Naive B cell (primary cell): ENCODE measurements around the gene ENDOV. TPM values are rescaled to one million over a fixed set of nuclear protein-coding genes. Genes with fewer than 3 reads are reported as not detected.

Experiments
- ATAC-seq, 2 donors: fragments of 150-1000 bp; cut with Tn5 transposase; 2 replicates each; pipeline ENCODE4 v1.10.0; 2021; ENCODE audit warnings: low read depth in 2 of 2, mild to moderate bottlenecking in 2 of 2, moderate library complexity in 2 of 2
- DNase-seq: peaks from one replicate; pipeline ENCODE4 v3.0.0; 2022
- H3K27ac Mint-ChIP-seq, 6 donors: one replicate each; pipeline ENCODE4 v1.8.0; 2020 to 2022; ENCODE audit warnings: mild to moderate bottlenecking in 6 of 6, mixed read lengths in 6 of 6, moderate library complexity in 5 of 6, inconsistent platforms in 2 of 6
- H3K27me3 Mint-ChIP-seq, 3 donors: one replicate each; pipeline ENCODE4 v1.8.0; 2021 to 2022; ENCODE audit warnings: mixed read lengths in 3 of 3, mild to moderate bottlenecking in 1 of 3
- H3K36me3 Mint-ChIP-seq, 2 donors: one replicate each; pipeline ENCODE4 v1.8.0; 2020 to 2022; ENCODE audit warnings: mixed read lengths in 2 of 2, inconsistent platforms in 1 of 2, mild to moderate bottlenecking in 1 of 2
- H3K4me1 Mint-ChIP-seq, 3 donors: one replicate each; pipeline ENCODE4 v1.8.0; 2020 to 2022; ENCODE audit warnings: mixed read lengths in 3 of 3, inconsistent platforms in 1 of 3, mild to moderate bottlenecking in 1 of 3, moderate library complexity in 1 of 3
- H3K4me3 Mint-ChIP-seq, 8 donors: one replicate each; pipeline ENCODE4 v1.8.0; 2020 to 2022; ENCODE audit warnings: mild to moderate bottlenecking in 8 of 8, mixed read lengths in 8 of 8, moderate library complexity in 8 of 8, inconsistent platforms in 2 of 8
- H3K9me3 Mint-ChIP-seq, 7 donors: one replicate each; pipeline ENCODE4 v1.8.0; 2020 to 2022; ENCODE audit warnings: mixed read lengths in 7 of 7, mild to moderate bottlenecking in 5 of 7, inconsistent platforms in 2 of 7, moderate library complexity in 1 of 7
- polyA plus RNA-seq, 6 donors: library from polyadenylated mRNA; unstranded; fragments of 300-500 nt; fragmentation: Illumina TruSeq; gene quantifications; one replicate each; pipeline ENCODE4 v1.2.3, GENCODE V29; 2021; ENCODE audit warnings: low read depth in 6 of 6

Gene ENDOV
- polyA plus RNA-seq, 6 donors from 2014 or later, result 16.4 to 35.2 (median 20.7) TPM

DNA sequence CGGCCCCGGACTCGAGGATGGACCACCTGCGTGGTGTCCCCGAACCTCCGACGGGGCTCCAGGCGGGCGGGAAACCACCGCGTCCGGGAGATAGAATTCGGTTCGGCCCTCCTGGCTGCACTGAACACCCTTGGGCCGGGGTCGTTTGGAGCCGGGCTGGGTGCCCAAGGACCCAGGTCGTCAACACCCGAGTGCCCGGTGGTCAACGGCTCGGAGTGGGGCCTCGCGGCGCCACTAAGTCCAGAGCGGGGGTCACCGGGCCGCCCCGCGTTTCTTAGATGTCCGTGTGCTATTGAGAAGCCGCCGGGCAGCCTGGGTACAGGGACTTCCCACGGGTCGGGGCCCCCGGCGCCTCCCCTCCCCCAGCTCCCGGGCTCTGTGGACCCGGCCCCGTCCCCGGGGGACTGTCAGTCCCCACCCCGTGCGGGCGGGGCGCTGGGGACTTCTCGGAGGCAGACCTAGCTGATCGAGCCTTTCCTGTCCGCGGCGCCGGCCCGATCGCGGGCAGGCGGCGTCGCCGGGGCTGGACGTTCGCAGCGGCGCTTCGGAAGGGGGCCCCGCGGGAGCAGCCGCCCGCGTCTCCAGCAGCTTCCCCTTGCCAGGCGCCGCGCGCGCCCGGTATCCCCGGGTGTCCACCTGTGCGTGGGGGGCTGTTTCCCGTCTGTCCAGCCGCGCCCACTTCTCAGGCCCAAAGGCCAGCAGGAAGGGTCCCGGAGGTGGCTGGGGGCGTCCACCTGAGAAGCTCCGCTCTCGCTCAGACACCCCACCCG is 62.1 kb downstream of the ENDOV start:
- peak overlapping the region in 5 of 8 donors; percentile 19 to 79 (median 61) for H3K4me3 Mint-ChIP-seq
- ATAC-seq (peak; percentile 29 to 47), DNase-seq (no peak)
- no peaks in the 10 kb centered on the region for H3K36me3 Mint-ChIP-seq
- H3K27ac Mint-ChIP-seq, result no peak overlapping the region
- H3K9me3 Mint-ChIP-seq, result peaks cover 0 to 2% (median 0%) of the 10 kb centered on the region in 7 donors
- peaks cover 18 to 32% (median 20%) of the 10 kb centered on the region in 3 donors for H3K4me1 Mint-ChIP-seq
- H3K27me3 Mint-ChIP-seq, result peaks cover 40 to 72% (median 68%) of the 10 kb centered on the region in 3 donors

DNA sequence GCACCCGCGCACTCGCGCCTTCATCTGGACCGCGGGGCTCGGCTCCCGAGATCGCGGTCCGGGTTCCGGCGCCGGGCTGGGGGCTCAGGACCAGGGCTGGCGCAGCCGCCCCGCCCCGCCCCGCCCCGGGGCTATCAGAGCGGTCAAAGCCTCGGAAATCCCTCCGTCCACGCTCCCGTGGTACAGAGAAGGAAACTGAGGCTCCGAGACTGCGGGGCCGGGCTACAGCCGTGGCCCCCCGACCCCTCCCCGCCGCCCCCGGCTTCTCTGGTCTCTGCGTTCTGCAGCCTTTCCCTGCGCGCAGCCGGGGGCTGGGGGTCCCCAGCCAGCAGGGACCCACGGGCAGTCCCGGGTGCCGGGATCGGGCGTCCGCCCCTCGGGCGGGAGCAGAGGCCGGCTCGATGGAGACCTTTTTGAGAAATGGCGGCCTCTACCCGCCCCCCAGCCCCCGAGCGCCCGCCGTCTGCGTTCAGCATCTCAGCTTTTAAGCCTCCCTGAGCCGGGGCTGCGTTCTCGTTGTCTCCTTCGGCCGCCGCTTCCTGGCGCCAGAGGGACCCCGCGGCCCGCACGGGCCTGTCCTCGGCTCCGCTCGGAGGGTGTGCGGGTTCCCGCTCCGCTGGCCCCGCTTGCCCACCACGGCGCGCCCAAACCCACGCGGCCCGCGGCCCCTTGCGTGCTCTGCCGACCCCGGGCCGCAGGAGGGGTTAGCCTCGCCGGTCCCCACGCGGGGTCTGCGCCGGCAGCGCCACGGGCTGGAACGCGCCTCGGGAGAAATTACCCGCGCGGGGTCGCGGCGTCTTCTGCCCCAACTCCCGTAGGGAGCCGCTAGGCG is 62.9 kb downstream of the ENDOV start:
- peaks cover 15 to 28% (median 20%) of the 10 kb centered on the region in 3 donors for H3K4me1 Mint-ChIP-seq
- peaks cover 44 to 72% (median 68%) of the 10 kb centered on the region in 3 donors for H3K27me3 Mint-ChIP-seq
- ATAC-seq, result peak; percentile 31 to 40
- H3K36me3 Mint-ChIP-seq, result no peaks in the 10 kb centered on the region
- H3K4me3 Mint-ChIP-seq, result peak overlapping the region in 1 of 8 donors; percentile 79
- H3K27ac Mint-ChIP-seq, result no peak overlapping the region
- peaks cover 0 to 2% (median 0%) of the 10 kb centered on the region in 7 donors for H3K9me3 Mint-ChIP-seq
- no peak for DNase-seq

DNA sequence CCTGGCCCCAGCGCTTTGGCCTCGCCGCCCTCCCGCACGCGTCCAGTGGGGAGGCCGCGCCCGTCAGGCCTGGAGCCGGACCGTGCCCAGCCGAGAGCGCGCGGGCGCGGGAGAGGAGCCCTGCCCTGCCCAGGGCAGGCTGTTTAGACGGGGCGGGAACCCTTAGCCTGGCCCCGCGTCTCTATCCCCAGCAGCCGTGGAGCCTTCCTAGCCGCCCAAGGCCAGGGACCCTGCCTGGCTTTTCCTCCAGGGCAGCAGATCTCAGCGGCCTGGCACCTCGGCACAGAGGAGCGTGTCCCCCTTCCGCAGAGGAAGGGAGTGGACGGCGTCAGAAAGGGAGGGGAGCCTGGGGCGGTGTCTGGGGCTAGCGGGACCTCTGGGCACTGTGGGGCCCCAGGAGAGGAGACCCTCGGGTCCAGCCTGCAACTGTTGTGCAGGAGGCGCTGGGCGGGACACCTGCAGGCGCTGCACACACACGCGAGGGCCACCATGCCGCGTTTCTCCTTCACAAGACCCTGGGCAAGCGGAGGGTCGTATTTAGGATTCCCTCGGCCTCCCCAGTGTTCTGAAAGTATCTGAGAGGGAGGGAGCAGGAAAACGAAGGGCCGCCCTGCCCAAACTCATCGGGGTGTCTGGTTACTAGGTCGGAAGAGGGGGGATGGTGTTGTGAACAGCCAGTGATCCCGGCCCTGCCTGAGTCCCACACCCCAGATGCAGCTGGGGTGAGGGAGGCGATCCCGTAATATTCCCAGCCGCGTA is 63.7 kb downstream of the ENDOV start:
- H3K36me3 Mint-ChIP-seq, result no peaks in the 10 kb centered on the region
- H3K27me3 Mint-ChIP-seq, result peaks cover 42 to 68% (median 67%) of the 10 kb centered on the region in 3 donors
- peaks cover 15 to 28% (median 20%) of the 10 kb centered on the region in 3 donors for H3K4me1 Mint-ChIP-seq
- no peak overlapping the region for H3K27ac Mint-ChIP-seq
- ATAC-seq (no peak), DNase-seq (no peak)
- peak overlapping the region in 7 of 8 donors; percentile 52 to 75 (median 70) for H3K4me3 Mint-ChIP-seq
- H3K9me3 Mint-ChIP-seq, result peaks cover 0 to 2% (median 0%) of the 10 kb centered on the region in 7 donors

DNA sequence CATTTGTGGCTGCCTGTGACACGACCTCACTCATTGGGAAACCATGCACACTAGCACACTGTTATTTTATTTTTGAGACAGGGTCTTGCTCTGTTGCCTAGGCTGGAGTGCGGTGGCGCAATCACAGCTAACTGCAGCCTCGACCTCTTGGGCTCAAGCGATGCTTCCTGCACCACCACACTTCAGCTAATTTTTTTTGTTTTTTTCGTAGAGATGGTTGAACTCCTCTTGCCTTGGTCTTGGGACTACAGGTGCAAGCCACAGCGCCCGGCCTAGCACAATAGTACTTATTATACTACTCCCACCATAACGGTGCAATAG is 64.2 kb downstream of the ENDOV start:
- DNase-seq, result no peak
- Mint-ChIP-seq H3K4me3 (peak overlapping the region in 6 of 8 donors; percentile 55 to 75 (median 71)), H3K9me3 (peaks cover 0 to 2% (median 0%) of the 10 kb centered on the region in 7 donors), H3K36me3 (no peaks in the 10 kb centered on the region), H3K27ac (peak overlapping the region in 1 of 6 donors; percentile 47), H3K4me1 (peaks cover 14 to 25% (median 17%) of the 10 kb centered on the region in 3 donors), H3K27me3 (peaks cover 42 to 63% (median 62%) of the 10 kb centered on the region in 3 donors)
- ATAC-seq, result no peak

DNA sequence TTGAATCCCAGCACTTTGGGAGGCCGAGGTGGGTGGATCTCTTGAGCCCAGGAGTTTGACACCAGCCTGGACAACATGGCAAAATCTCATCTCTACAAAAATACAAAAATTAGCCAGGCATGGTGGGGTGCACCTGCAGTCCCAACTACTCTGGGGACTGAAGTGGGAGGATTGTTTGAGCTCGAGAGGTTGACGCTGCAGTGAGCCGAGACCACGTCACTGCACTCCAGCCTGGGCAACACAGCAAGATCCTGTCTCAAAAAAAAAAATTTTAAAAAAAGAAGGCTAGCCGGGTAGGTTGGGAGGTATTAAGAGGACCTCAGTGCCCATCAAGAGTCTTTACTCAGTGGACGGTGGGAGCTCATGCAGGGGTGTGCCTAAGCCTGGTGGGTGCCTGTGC is 65.3 kb downstream of the ENDOV start:
- Mint-ChIP-seq H3K27me3 (peaks cover 36 to 54% (median 52%) of the 10 kb centered on the region in 3 donors), H3K4me3 (peak overlapping the region in 2 of 8 donors; percentile 12 to 45), H3K36me3 (no peaks in the 10 kb centered on the region), H3K4me1 (peaks cover 4 to 15% (median 8%) of the 10 kb centered on the region in 3 donors), H3K27ac (no peak overlapping the region), H3K9me3 (peaks cover 0 to 2% (median 0%) of the 10 kb centered on the region in 7 donors)
- ATAC-seq, result no peak
- no peak for DNase-seq

DNA sequence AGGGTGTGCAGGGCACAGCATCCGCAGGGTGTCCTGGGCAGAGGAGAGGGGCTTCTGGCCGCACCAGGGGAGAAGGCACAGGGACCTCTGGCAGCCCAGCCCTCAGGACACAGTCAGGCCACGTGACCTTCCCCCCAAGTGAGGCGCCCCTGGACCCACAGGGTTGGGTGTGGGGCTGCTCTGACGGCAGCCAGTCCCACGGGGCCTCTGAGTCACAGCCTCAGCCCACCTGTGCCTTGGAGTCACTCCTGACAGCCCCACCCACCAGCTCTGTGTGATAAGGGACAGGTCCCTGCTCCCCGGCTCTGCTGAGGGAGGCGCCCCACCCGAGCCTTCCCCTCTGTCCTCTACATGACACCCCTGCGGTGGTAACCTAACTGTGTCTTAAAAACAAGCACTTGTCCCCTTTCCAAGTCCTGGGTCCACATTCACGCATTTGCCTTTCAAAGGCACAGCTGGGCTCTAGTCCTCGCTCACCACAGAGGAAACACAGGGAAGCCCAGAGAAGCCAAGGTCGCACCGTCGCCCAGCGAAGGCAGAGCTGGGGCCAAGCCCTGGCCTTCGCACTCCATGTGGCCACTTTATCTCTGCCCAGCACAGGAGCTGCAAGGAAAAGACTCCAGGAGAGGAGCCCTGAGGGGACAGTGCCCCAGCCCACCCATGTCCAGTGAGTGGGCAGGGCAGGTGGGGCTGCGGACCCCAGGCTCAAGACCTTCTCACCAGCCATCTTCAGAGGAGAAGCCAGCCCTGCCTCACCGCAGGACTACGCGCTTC is 66.5 kb downstream of the ENDOV start:
- Mint-ChIP-seq H3K27me3 (peaks cover 33 to 59% (median 47%) of the 10 kb centered on the region in 3 donors), H3K36me3 (no peaks in the 10 kb centered on the region), H3K4me3 (peak overlapping the region in 1 of 8 donors; percentile 32), H3K9me3 (peaks cover 0 to 2% (median 0%) of the 10 kb centered on the region in 7 donors), H3K4me1 (peaks cover 5 to 21% (median 9%) of the 10 kb centered on the region in 3 donors), H3K27ac (peak overlapping the region in 1 of 6 donors; percentile 34)
- ATAC-seq (no peak), DNase-seq (no peak)

DNA sequence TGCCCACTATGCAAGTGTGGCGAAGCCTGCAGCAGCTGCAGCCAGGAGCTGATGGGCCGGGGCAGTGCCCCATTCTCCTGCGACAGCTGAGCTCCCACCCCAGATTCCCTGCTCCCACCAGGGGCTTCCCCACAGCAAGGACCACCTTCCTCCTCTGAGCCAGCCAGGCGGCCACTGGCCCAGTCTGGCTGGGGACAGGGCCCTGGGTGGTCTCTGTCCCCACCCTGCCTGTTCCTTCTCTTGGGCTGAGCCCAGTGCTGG is 67.0 kb downstream of the ENDOV start:
- H3K36me3 Mint-ChIP-seq, result no peaks in the 10 kb centered on the region
- no peak for DNase-seq
- peaks cover 5 to 21% (median 9%) of the 10 kb centered on the region in 3 donors for H3K4me1 Mint-ChIP-seq
- ATAC-seq, result no peak
- H3K9me3 Mint-ChIP-seq, result peaks cover 0 to 2% (median 0%) of the 10 kb centered on the region in 7 donors
- H3K27ac Mint-ChIP-seq, result no peak overlapping the region
- H3K4me3 Mint-ChIP-seq, result no peak overlapping the region
- H3K27me3 Mint-ChIP-seq, result peaks cover 36 to 62% (median 47%) of the 10 kb centered on the region in 3 donors

DNA sequence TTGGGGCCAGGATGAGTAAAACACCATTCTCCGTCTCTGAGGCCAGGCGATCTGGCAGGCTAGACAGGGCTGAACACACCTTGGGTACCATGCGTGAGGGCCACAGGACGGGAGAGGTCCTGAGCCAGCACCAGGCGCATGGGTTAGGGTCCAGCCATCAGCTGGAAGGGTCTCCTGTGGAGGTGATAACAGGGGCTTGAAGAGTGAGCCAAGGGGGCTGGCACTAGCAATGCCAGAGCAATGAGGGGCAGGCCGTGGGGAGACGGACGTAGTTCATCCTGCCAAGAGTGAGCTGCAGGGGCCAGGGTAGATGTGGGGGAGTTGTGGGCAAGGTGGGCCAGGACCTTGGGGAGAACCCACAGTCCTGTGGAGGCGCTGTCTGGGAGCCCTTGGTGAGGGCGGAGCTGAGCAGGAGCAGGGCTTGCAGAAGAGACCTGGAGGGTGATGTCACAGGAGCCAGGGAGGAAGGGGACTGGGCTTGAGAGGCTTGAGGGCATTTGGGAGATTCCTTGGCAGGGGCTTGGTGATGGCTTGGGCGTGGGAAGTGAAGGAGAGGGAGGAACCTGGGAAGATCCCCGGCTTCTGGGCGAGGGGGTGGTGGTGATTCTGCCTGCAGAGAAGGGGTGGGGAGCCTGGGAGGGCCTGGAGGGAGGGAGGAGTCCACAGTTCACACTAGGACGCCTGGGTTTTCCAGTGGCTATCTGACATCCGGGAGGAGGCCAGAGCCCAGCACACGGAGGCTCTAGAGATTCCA is 67.8 kb downstream of the ENDOV start:
- peak overlapping the region in 1 of 8 donors; percentile 65 for H3K4me3 Mint-ChIP-seq
- peaks cover 5 to 21% (median 9%) of the 10 kb centered on the region in 3 donors for H3K4me1 Mint-ChIP-seq
- peak overlapping the region in 1 of 6 donors; percentile 33 for H3K27ac Mint-ChIP-seq
- ATAC-seq (no peak), DNase-seq (no peak)
- H3K36me3 Mint-ChIP-seq, result no peaks in the 10 kb centered on the region
- peaks cover 37 to 70% (median 53%) of the 10 kb centered on the region in 3 donors for H3K27me3 Mint-ChIP-seq
- peaks cover 0 to 2% (median 0%) of the 10 kb centered on the region in 7 donors for H3K9me3 Mint-ChIP-seq

DNA sequence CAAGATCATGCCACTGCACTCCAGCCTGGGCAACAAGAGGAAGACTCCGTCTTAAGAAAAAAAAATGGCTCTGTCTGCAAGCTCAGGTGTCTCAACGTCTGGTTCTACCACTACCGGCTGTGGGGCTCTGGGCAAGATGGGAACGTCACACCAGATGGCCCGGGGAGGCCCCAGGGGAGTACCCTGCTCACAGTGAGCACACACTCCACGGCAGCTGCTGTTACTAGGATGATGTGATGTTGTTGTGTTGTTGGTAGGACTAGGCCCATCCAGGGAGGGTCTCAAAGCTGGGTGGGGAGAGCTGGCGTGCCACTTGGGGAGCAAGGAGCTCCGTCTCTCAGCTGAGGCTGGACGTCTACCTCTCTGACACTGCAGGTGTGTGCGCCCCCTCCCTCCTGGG is 70.9 kb downstream of the ENDOV start:
- DNase-seq (peak; percentile 66), ATAC-seq (peak; percentile 94 to 95)
- peaks cover 24 to 55% (median 43%) of the 10 kb centered on the region in 3 donors for H3K27me3 Mint-ChIP-seq
- no peaks in the 10 kb centered on the region for H3K9me3 Mint-ChIP-seq
- no peaks in the 10 kb centered on the region for H3K36me3 Mint-ChIP-seq
- H3K27ac Mint-ChIP-seq, result peak overlapping the region in 5 of 6 donors; percentile 2 to 91 (median 55)
- peak overlapping the region in 1 of 8 donors; percentile 44 for H3K4me3 Mint-ChIP-seq
- peaks cover 4 to 11% (median 5%) of the 10 kb centered on the region in 3 donors for H3K4me1 Mint-ChIP-seq

DNA sequence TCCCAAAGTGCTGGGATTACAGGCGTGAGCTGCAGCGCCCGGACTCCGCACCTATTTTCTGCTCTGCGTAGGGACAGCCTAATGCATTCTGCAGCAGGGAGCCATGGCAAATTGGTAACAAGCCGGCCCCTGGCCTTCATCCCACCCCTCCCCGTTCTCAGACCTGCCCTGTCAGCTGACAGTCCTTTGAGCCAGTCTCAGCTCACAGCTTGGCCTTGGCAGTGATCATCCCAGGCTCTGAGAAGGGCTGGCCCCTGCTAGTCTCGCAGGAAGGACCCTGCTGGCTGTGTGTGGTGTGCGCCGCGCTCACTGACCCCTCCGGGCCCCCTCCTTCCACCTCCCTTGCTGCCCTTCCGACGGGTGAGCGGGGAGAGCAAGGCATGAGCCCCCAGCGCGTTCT is 71.7 kb downstream of the ENDOV start:
- no peak overlapping the region for H3K4me3 Mint-ChIP-seq
- H3K36me3 Mint-ChIP-seq, result no peaks in the 10 kb centered on the region
- peaks cover 4 to 11% (median 5%) of the 10 kb centered on the region in 3 donors for H3K4me1 Mint-ChIP-seq
- peaks cover 24 to 47% (median 35%) of the 10 kb centered on the region in 3 donors for H3K27me3 Mint-ChIP-seq
- no peak for DNase-seq
- no peaks in the 10 kb centered on the region for H3K9me3 Mint-ChIP-seq
- H3K27ac Mint-ChIP-seq, result peak overlapping the region in 3 of 6 donors; percentile 29 to 63 (median 39)
- ATAC-seq, result no peak

DNA sequence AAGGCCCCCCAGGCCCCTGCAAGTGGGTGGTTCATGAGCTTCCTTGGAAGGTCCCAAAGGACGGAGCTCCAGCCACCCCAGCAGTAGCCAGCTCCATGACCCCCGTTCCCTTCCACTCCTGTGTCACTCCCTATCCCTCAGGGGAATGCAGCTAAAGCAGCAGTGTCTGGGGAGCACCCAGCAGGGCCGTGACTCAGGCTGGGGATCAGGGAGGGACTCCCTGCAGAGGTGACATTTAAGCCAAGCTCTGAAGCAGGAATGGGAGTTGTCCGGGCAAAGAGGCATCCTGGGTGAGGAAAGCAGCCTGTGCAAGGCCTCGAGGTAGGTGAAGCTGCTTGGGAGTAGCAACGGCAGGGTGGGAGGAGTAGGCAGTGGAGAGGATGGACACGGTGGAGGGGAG is 72.5 kb downstream of the ENDOV start:
- Mint-ChIP-seq H3K9me3 (no peaks in the 10 kb centered on the region), H3K4me1 (peaks cover 4 to 11% (median 5%) of the 10 kb centered on the region in 3 donors), H3K4me3 (no peak overlapping the region), H3K27me3 (peaks cover 19 to 38% (median 27%) of the 10 kb centered on the region in 3 donors), H3K36me3 (no peaks in the 10 kb centered on the region), H3K27ac (no peak overlapping the region)
- DNase-seq (no peak), ATAC-seq (no peak)
